ENCODE results near the gene KIF18A.
"Not testable (repeated sequence)": the region's sequence is repeated elsewhere in the genome, so short reads cannot be mapped to it uniquely, and the experiment has no call there.

KIF18A gene

DNA sequence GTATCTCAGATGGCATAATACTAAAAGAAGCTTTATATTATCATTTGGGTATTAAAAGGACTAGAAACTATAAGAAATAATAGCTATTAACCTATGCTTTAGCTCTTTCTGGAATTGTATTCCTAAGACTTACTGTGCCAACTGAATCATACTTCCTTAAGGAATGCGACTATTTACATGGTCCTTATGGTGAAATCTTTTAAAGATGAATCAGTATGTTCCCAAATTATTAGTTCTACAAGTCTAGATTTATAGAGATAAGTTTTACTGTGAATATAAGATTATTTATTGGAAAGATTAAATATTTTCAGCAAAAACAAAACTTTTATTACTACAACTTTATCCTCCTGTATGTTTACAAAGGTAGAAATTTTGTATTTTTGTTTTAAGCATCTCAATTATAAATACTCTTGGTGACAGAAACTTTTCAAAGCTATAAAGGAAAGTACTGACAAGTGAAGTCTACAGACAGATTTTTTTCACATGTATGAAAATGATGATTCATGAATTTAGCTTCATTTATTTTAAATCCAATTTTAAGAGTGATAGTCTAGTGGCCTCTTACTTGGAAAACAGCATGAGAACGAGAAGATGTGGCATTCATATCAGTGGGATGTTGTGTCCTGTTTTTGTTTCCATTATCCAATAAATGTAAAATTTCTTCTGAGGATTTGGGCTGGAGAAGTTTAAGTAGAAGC lies 17.8 kb downstream of the KIF18A start:
- Mint-ChIP-seq H3K36me3 (ENCODE audit: low read depth) (peaks cover 21% of the 10 kb centered on the region), H3K27ac (no peak overlapping the region), H3K4me1 (ENCODE audit: low read depth) (no peaks in the 10 kb centered on the region), H3K9me3 (no peaks in the 10 kb centered on the region), H3K4me3 (no peak overlapping the region), H3K27me3 (no peaks in the 10 kb centered on the region)

DNA sequence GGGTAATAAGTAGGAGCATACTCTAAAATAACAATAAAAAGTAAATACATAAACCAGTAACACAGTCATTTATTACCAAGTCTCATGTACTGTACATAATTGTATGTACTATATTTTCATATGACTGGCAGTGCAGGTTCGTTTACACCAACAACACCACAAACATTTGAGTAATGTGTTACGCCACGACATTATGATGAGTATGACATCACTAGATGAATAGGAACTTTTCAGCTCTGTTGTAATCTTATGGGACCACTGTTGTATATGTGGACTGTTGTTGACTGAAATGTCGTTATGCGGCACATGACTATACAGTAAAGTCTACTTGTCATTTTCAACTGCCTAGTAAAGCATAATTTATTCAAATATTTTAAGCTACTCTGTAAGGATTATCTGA lies 18.6 kb downstream of the KIF18A start:
- Mint-ChIP-seq H3K27me3 (no peaks in the 10 kb centered on the region), H3K27ac (no peak overlapping the region), H3K36me3 (ENCODE audit: low read depth) (peaks cover 16% of the 10 kb centered on the region), H3K9me3 (no peaks in the 10 kb centered on the region), H3K4me3 (no peak overlapping the region), H3K4me1 (ENCODE audit: low read depth) (no peaks in the 10 kb centered on the region)

DNA sequence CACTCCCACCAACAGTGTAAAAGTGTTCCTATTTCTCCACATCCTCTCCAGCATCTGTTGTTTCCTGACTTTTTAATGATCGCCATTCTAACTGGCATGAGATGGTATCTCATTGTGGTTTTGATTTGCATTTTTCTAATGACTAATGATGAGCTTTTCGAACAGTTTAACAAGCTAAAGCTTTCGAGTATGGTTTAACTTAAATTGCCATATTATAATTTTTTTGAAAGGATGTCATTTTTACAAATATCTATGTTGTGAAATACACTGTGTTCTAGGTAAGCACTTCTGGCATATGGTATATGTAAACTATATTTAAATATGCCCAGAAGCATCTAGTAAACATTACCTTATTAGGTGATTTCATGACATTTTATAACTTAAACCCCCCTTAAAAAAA lies 20.3 kb downstream of the KIF18A start:
- H3K27ac Mint-ChIP-seq; H3K4me3 Mint-ChIP-seq; H3K9me3 Mint-ChIP-seq; H3K4me1 Mint-ChIP-seq (ENCODE audit: low read depth); H3K27me3 Mint-ChIP-seq: not testable (repeated sequence)
- peaks cover 16% of the 10 kb centered on the region for H3K36me3 Mint-ChIP-seq (ENCODE audit: low read depth)

DNA sequence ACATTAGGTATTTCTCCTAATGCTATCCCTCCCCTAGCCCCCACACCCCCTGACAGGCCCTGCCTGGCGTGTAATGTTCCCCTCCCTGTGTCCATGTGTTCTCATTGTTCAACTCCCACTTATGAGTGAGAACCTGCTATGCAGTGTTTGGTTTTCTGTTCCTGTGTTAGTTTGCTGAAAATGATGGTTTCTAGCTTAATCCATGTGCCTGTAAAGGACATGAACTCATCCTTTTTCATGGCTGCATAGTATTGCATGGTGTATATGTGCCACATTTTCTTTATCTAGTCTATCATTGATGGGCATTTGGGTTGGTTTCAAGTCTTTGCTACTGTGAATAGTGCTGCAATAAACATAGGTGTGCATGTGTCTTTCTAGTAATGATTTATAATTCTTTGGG lies 20.8 kb downstream of the KIF18A start:
- H3K27ac Mint-ChIP-seq; H3K27me3 Mint-ChIP-seq; H3K4me3 Mint-ChIP-seq; H3K9me3 Mint-ChIP-seq; H3K4me1 Mint-ChIP-seq (ENCODE audit: low read depth): not testable (repeated sequence)
- H3K36me3 Mint-ChIP-seq (ENCODE audit: low read depth): peaks cover 18% of the 10 kb centered on the region

DNA sequence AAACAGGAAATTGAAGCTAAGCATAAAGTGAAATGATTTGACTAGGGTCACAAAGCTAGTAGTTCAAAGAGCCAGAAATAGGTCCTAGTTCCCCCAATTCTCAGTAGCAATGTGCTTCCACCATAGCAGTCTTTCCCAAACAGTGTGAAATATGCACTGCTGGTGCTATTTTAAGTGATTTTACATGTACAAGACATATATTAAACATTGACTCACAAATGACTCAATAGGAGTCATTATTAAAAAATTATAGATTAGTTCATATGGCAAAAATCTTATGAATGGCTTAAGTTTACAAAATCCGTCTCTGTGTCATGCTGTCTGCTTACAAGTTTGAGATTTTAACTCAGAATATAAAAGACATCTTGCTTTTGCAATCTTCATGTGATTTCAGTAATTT lies 21.4 kb downstream of the KIF18A start:
- no peaks in the 10 kb centered on the region for H3K9me3 Mint-ChIP-seq
- H3K4me1 Mint-ChIP-seq (ENCODE audit: low read depth): no peaks in the 10 kb centered on the region
- no peaks in the 10 kb centered on the region for H3K27me3 Mint-ChIP-seq
- peaks cover 24% of the 10 kb centered on the region for H3K36me3 Mint-ChIP-seq (ENCODE audit: low read depth)
- H3K4me3 Mint-ChIP-seq: no peak overlapping the region
- H3K27ac Mint-ChIP-seq: no peak overlapping the region

DNA sequence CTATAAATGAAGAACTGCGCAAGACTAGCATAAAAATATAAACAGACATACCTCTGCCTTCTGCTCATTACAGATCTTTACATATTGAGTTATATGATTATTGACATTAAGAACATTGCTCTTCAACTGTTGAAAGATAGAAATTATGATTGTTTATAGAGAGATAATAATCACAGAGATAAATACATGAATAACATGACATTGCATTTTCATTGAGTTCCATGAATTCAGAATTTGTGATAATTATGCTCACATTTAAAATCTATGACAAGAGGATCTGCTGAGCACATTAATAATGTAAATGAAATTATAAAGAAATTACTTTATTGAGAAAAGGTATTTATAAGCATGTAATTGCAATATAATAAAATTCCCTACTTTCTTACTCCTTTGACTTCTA lies 24.8 kb downstream of the KIF18A start:
- H3K4me3 Mint-ChIP-seq: no peak overlapping the region

DNA sequence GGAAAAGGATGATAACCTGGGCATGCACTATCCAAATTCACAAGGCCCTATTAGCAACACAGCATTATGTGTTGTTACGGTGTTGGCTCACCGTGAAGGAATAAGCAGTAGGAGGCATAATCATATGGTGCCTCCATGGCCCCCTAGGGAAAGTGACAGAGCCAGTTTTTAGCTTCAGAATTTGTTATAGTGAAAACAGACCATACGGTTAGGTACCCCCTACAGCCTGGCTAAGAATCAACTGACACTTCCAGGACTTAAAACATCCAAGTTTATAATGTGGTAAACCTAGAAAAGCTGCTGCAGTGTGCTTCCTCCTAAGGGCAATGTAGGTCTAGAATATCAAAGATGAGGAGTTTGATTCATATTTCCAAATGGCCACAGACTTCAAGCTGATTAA lies 30.4 kb downstream of the KIF18A start:
- Mint-ChIP-seq H3K27me3 (no peaks in the 10 kb centered on the region), H3K27ac (no peak overlapping the region), H3K4me3 (no peak overlapping the region), H3K36me3 (ENCODE audit: low read depth) (peaks cover 42% of the 10 kb centered on the region), H3K4me1 (ENCODE audit: low read depth) (no peaks in the 10 kb centered on the region), H3K9me3 (no peaks in the 10 kb centered on the region)

More for the DNA sequence above, 24.8 kb downstream of the KIF18A start:
- Mint-ChIP-seq H3K27ac (no peak overlapping the region), H3K9me3 (no peaks in the 10 kb centered on the region), H3K27me3 (no peaks in the 10 kb centered on the region), H3K4me1 (ENCODE audit: low read depth) (no peaks in the 10 kb centered on the region), H3K36me3 (ENCODE audit: low read depth) (peaks cover 28% of the 10 kb centered on the region)

DNA sequence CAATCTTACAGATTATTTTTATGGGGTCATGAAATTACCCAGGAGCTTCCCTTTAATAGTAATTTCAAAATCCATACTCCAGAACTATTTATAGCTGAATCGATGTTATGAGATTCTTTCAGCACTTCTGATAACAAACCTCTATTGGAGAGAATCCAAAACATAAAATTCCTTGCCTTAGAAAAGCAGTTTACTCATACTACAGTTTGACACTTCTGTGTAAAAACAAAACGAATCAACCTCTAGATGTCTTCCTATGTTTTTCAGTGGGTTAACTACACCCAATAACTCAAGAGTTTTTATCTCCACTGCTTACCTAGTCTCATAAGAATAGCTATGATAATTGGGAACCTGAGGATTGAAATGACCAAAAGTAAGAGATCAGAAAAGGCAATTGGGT lies 35.6 kb downstream of the KIF18A start:
- no peaks in the 10 kb centered on the region for H3K4me1 Mint-ChIP-seq (ENCODE audit: low read depth)
- H3K9me3 Mint-ChIP-seq: no peaks in the 10 kb centered on the region
- H3K27ac Mint-ChIP-seq: no peak overlapping the region
- H3K27me3 Mint-ChIP-seq: no peaks in the 10 kb centered on the region
- H3K36me3 Mint-ChIP-seq (ENCODE audit: low read depth): peaks cover 38% of the 10 kb centered on the region
- H3K4me3 Mint-ChIP-seq: no peak overlapping the region

DNA sequence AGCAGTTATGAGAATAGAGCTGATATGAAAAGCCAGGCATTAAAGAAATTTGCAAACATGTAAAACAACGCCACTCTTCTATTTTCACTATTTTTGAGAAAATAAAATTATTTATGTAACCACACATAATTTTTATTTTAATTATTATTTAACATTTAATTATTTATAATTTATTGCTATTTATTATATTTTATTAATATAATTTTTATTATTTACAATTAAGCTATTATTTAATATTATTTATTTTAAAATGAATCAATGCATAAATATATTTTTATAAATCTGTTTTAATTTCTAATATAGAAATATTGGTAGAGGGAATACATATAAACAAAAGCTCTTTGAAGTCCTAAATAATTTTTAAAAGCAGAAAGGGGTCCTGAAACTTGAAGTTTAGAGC lies 36.7 kb downstream of the KIF18A start:
- Mint-ChIP-seq H3K27me3 (no peaks in the 10 kb centered on the region), H3K4me3 (no peak overlapping the region), H3K9me3 (no peaks in the 10 kb centered on the region), H3K4me1 (ENCODE audit: low read depth) (no peaks in the 10 kb centered on the region), H3K27ac (no peak overlapping the region), H3K36me3 (ENCODE audit: low read depth) (peaks cover 28% of the 10 kb centered on the region)

DNA sequence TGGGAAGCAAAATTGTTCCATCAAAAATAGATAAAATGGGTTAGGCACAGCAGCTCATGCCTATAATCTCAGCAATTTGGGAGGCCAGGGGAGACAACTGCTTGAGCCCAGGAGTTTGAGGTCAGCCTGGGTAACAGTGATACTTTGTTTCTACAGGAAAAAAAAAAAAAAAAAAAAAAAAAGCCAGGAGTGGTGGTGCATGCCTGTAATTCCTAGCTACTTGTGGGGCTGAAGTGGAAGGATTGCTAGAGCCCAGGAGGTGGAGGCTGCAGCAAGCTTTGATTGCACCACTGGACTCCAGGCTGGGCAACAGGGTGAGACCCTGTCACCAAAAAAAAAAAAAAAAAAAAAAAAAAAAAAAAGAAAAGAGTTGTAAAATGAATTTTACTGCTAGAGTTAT lies 49.6 kb downstream of the KIF18A start:
- no peak overlapping the region for H3K4me3 Mint-ChIP-seq
- H3K27ac Mint-ChIP-seq: no peak overlapping the region
- no peaks in the 10 kb centered on the region for H3K9me3 Mint-ChIP-seq
- H3K4me1 Mint-ChIP-seq (ENCODE audit: low read depth): no peaks in the 10 kb centered on the region
- peaks cover 29% of the 10 kb centered on the region for H3K36me3 Mint-ChIP-seq (ENCODE audit: low read depth)
- no peaks in the 10 kb centered on the region for H3K27me3 Mint-ChIP-seq

DNA sequence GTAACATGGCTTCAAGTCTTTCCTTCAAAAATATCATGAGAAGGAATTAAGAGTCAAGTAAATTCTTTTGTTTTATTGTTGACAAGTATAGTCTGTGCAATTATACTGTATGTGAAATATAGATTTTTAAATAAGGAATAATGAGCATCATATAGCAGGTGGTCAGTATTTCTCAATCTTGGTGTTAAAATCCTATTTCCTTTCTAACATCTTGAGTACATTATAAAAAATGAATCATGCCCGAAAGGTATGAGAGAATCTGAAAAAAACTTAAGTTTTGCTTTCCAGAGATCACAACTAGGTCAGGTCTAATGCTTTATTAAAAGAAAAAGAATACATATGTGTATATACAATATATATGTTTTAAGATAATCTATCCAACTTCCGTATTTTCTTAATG lies 53.1 kb downstream of the KIF18A start:
- no peaks in the 10 kb centered on the region for H3K9me3 Mint-ChIP-seq
- no peak overlapping the region for H3K27ac Mint-ChIP-seq
- H3K4me3 Mint-ChIP-seq: no peak overlapping the region
- H3K27me3 Mint-ChIP-seq: no peaks in the 10 kb centered on the region
- H3K36me3 Mint-ChIP-seq (ENCODE audit: low read depth): peaks cover 18% of the 10 kb centered on the region
- no peaks in the 10 kb centered on the region for H3K4me1 Mint-ChIP-seq (ENCODE audit: low read depth)

DNA sequence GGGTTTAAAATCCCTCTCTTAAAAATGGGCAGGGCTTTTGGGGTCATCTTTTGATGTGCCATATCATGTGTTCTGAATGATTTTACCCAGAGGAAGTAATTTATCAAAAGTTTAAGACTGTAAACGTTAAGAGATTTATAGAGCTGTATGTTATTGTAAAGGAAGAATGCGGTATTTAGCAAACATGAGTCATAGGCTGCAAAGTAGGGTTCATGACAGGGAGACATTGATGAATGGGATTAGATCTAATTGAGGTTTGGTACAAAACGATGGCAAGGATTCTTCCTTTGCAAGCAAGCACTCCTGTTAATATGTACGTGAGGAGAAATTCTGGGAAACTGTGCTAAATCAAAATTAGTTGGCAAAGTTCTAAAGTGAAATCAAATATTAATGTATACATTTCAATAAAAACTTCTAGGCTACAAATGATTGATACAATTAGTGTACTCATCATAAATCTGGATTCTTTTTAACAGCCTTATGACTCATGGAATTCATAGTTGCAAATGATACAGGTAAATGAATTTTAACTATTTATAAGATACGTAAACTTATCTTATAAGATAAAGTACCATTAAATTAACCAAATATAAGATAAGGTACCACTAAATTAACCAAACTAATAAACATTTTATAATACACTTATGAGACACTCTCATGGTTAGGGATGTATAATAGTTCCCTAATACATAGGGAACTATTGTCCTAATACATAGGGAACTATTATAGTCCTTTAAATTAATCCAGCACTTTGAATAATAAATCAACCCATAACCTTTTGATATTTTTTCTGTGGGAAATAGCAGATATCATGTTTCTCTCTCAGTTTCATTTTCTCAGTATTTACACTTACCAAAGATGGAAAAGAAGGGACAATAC lies 58.4 kb downstream of the KIF18A start:
- Mint-ChIP-seq H3K27ac (no peak overlapping the region), H3K36me3 (ENCODE audit: low read depth) (no peaks in the 10 kb centered on the region), H3K4me1 (ENCODE audit: low read depth) (no peaks in the 10 kb centered on the region), H3K27me3 (no peaks in the 10 kb centered on the region), H3K4me3 (no peak overlapping the region), H3K9me3 (no peaks in the 10 kb centered on the region)

DNA sequence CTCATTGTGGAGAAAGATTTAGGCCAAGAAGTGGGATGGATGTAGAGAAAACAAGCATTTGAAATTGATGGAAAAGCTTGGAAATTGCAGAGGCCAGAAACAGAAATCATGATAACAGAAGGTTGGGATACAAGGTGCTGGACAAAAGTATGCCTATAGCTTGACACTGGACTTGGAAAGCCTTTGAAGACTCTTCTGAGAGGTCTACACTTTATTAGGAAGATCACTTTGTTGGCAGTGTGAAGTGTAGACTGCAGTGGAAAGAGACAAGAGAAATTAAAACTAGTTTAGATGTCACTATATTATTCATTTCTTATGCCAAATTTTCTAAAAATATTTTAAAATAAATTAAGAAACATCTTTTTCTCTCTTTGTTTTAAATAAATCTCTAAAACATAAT lies 59.1 kb downstream of the KIF18A start:
- Mint-ChIP-seq H3K4me1 (ENCODE audit: low read depth) (no peaks in the 10 kb centered on the region), H3K27me3 (no peaks in the 10 kb centered on the region), H3K36me3 (ENCODE audit: low read depth) (no peaks in the 10 kb centered on the region), H3K9me3 (no peaks in the 10 kb centered on the region), H3K27ac (no peak overlapping the region), H3K4me3 (no peak overlapping the region)

DNA sequence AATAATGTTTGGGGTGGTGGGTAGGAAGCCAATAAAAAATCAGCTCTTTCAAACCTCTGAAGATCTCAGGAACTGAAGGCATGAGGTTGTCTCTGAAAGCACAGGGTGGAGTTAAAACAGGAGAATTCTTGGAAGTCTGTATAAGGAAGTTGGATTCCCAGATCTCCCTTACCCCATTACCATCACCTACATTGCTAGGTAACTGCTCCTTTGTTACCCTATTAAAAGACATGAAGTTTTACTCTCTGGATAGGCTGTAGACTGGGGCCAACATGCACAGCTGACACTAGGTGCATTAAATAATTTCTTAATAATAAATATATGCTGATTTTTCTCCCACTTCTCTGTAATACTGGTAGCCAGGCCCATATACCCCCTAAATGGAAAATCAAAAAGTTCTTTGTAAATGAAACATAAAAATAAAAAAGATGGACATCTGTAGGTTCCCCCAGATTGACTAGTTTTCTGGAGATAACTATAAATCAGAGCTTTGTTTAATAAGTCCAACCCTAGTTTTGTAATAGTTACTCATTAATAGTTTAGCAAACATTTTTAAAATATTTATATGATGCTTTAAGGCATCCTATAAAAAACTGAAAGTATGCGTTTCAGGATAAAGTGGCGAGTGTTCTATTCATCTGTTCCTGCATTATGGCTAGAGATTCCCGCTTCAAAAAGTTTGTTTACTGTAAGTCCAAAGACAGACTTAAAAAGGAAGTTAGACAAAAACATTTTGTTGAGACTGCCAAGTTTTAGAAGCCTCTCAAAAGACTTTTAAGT lies 63.8 kb downstream of the KIF18A start:
- H3K4me3 Mint-ChIP-seq: no peak overlapping the region
- no peaks in the 10 kb centered on the region for H3K9me3 Mint-ChIP-seq
- no peak overlapping the region for H3K27ac Mint-ChIP-seq
- no peaks in the 10 kb centered on the region for H3K36me3 Mint-ChIP-seq (ENCODE audit: low read depth)
- H3K4me1 Mint-ChIP-seq (ENCODE audit: low read depth): no peaks in the 10 kb centered on the region
- H3K27me3 Mint-ChIP-seq: no peaks in the 10 kb centered on the region

DNA sequence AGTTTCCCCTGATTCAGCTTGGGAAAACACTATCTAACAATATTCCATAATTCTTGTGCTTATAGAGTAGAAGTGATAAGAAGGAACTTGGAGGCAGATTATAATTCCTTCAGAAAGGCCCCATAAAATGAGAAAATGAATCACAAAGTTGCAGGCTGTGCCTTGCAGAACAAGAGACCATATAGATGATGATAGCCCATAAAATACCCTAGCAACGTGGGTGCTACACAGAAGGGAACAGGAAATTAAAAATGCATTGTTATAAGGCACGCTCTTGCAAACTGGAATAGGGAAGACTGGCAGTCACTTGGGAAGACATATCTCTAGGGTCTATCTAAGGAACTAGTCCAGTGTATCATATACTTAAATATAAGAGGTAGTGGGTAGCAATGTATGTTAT lies 67.6 kb downstream of the KIF18A start:
- Mint-ChIP-seq H3K27ac (no peak overlapping the region), H3K9me3 (no peaks in the 10 kb centered on the region)

More for the DNA sequence above, 67.6 kb downstream of the KIF18A start:
- peaks cover 5% of the 10 kb centered on the region for H3K36me3 Mint-ChIP-seq (ENCODE audit: low read depth)
- peaks cover 3% of the 10 kb centered on the region for H3K4me1 Mint-ChIP-seq (ENCODE audit: low read depth)
- H3K4me3 Mint-ChIP-seq: no peak overlapping the region
- H3K27me3 Mint-ChIP-seq: no peaks in the 10 kb centered on the region

Measured in stimulated activated naive CD8-positive, alpha-beta T cell treated with anti-CD3 and anti-CD28 coated beads, Interleukin-15, Interleukin-2, amounts not matched to agents 100 ng/mL and 50 ng/mL, for 24 hours (primary cell).